ENCODE results near the gene IL15RA. TPM values are rescaled to one million over a fixed set of nuclear protein-coding genes. Genes with fewer than 3 reads are reported as not detected.

The IL15RA gene
- total and polyA plus RNA-seq, 4 experiments from 2014 or later = 11.1 to 20.0 (median 16.1) TPM

- peaks cover 0 to 17% (median 12%) of the 10 kb centered on the region in 8 donors for H3K9me3 Mint-ChIP-seq
- CTCF ChIA-PET (ENCODE audit: partially characterized antibody) = no interaction called here
- POLR2A ChIA-PET (ENCODE audit: partially characterized antibody) = no interaction called here
- no peak overlapping the region for H3K4me3 Mint-ChIP-seq
- H3K27me3 Mint-ChIP-seq = no peaks in the 10 kb centered on the region
- Histone ChIP-seq H3K9me3 (ENCODE audit: control insufficient read depth in 1 of 2, low read length in 2 of 2) (no peaks in the 10 kb centered on the region), H3K27me3 (ENCODE audit: insufficient read depth, low read length) (no peaks in the 10 kb centered on the region), H3K4me3 (ENCODE audit: low read length in 2 of 2) (no peak overlapping the region), H3K36me3 (ENCODE audit: insufficient read depth, low read length) (no peaks in the 10 kb centered on the region), H3K27ac (ENCODE audit: low read depth, low read length) (no peak overlapping the region), H3K4me1 (ENCODE audit: insufficient read depth, low read length) (peaks cover 5% of the 10 kb centered on the region)
- H3K36me3 Mint-ChIP-seq = peaks cover 3 to 6% of the 10 kb centered on the region in 2 donors
- intact Hi-C loops (cut with micrococcal nuclease) = no loop called here
- DNase-seq = no peak
- H3K4me1 Mint-ChIP-seq = peaks cover 6 to 12% (median 8%) of the 10 kb centered on the region in 4 donors
- H3K27ac Mint-ChIP-seq = no peak overlapping the region
Measured at GRCh38 chr10:5992398-5992797, 15.1 kb upstream of the IL15RA start.

GRCh38 chr10:5991708-5992107 lies 14.4 kb upstream of the IL15RA start:
- H3K36me3 Mint-ChIP-seq = peaks cover 3 to 6% of the 10 kb centered on the region in 2 donors
- Histone ChIP-seq H3K9me3 (ENCODE audit: control insufficient read depth in 1 of 2, low read length in 2 of 2) (no peaks in the 10 kb centered on the region), H3K36me3 (ENCODE audit: insufficient read depth, low read length) (no peaks in the 10 kb centered on the region), H3K4me1 (ENCODE audit: insufficient read depth, low read length) (peaks cover 5% of the 10 kb centered on the region), H3K27ac (ENCODE audit: low read depth, low read length) (no peak overlapping the region), H3K4me3 (ENCODE audit: low read length in 2 of 2) (no peak overlapping the region), H3K27me3 (ENCODE audit: insufficient read depth, low read length) (no peaks in the 10 kb centered on the region)
- intact Hi-C loops (cut with micrococcal nuclease) = no loop called here
- no peak overlapping the region for H3K4me3 Mint-ChIP-seq
- H3K4me1 Mint-ChIP-seq = peaks cover 6 to 12% (median 8%) of the 10 kb centered on the region in 4 donors
- no peak overlapping the region for H3K27ac Mint-ChIP-seq
- peaks cover 0 to 17% (median 12%) of the 10 kb centered on the region in 8 donors for H3K9me3 Mint-ChIP-seq
- ChIA-PET POLR2A (ENCODE audit: partially characterized antibody) (no interaction called here), CTCF (ENCODE audit: partially characterized antibody) (no interaction called here)
- H3K27me3 Mint-ChIP-seq = no peaks in the 10 kb centered on the region
- DNase-seq = no peak

GRCh38 chr10:5989756-5990155 lies 12.4 kb upstream of the IL15RA start:
- Histone ChIP-seq H3K27ac (ENCODE audit: low read depth, low read length) (no peak overlapping the region), H3K4me3 (ENCODE audit: low read length in 2 of 2) (no peak overlapping the region), H3K36me3 (ENCODE audit: insufficient read depth, low read length) (no peaks in the 10 kb centered on the region), H3K4me1 (ENCODE audit: insufficient read depth, low read length) (peaks cover 5% of the 10 kb centered on the region), H3K27me3 (ENCODE audit: insufficient read depth, low read length) (no peaks in the 10 kb centered on the region), H3K9me3 (ENCODE audit: control insufficient read depth in 1 of 2, low read length in 2 of 2) (no peaks in the 10 kb centered on the region)
- peaks cover 3 to 6% of the 10 kb centered on the region in 2 donors for H3K36me3 Mint-ChIP-seq
- peaks cover 6 to 12% (median 9%) of the 10 kb centered on the region in 4 donors for H3K4me1 Mint-ChIP-seq
- no peak overlapping the region for H3K27ac Mint-ChIP-seq
- H3K27me3 Mint-ChIP-seq = no peaks in the 10 kb centered on the region
- intact Hi-C loops (cut with micrococcal nuclease) = no loop called here
- no peak for DNase-seq
- CTCF ChIA-PET (ENCODE audit: partially characterized antibody) = no interaction called here
- H3K9me3 Mint-ChIP-seq = peaks cover 0 to 17% (median 12%) of the 10 kb centered on the region in 8 donors
- POLR2A ChIA-PET (ENCODE audit: partially characterized antibody) = no interaction called here
- H3K4me3 Mint-ChIP-seq = no peak overlapping the region

GRCh38 chr10:5988336-5988920 lies 11.1 kb upstream of the IL15RA start:
- POLR2A ChIA-PET (ENCODE audit: partially characterized antibody) = no interaction called here
- no peak overlapping the region for H3K4me3 ChIP-seq (ENCODE audit: low read length in 2 of 2)
- no peak for DNase-seq
- Mint-ChIP-seq H3K4me1 (peaks cover 6 to 12% (median 9%) of the 10 kb centered on the region in 4 donors), H3K27me3 (peaks cover 0 to 2% of the 10 kb centered on the region in 2 donors), H3K36me3 (peaks cover 3 to 6% of the 10 kb centered on the region in 2 donors), H3K4me3 (no peak overlapping the region), H3K9me3 (peaks cover 0 to 16% (median 12%) of the 10 kb centered on the region in 8 donors), H3K27ac (no peak overlapping the region)
- H3K9me3 ChIP-seq (ENCODE audit: control insufficient read depth in 1 of 2, low read length in 2 of 2) = no peaks in the 10 kb centered on the region
- no peaks in the 10 kb centered on the region for H3K27me3 ChIP-seq (ENCODE audit: insufficient read depth, low read length)
- no peak overlapping the region for H3K27ac ChIP-seq (ENCODE audit: low read depth, low read length)
- H3K4me1 ChIP-seq (ENCODE audit: insufficient read depth, low read length) = peaks cover 5% of the 10 kb centered on the region
- intact Hi-C loops (cut with micrococcal nuclease) = no loop called here
- CTCF ChIA-PET (ENCODE audit: partially characterized antibody) = no interaction called here
- no peaks in the 10 kb centered on the region for H3K36me3 ChIP-seq (ENCODE audit: insufficient read depth, low read length)

- ChIA-PET POLR2A (ENCODE audit: partially characterized antibody) (no interaction called here), CTCF (ENCODE audit: partially characterized antibody) (interaction anchor here (0.6 kb wide), 1 partner anchor 417 kb away, joined by 3 read pairs; no protein-coding TSS in a partner anchor)
- no peak overlapping the region for H3K27ac ChIP-seq (ENCODE audit: low read depth, low read length)
- H3K9me3 ChIP-seq (ENCODE audit: control insufficient read depth in 1 of 2, low read length in 2 of 2) = no peaks in the 10 kb centered on the region
- H3K27me3 ChIP-seq (ENCODE audit: insufficient read depth, low read length) = no peaks in the 10 kb centered on the region
- no peak for DNase-seq
- H3K27me3 Mint-ChIP-seq = peaks cover 0 to 2% of the 10 kb centered on the region in 2 donors
- peaks cover 3 to 6% of the 10 kb centered on the region in 2 donors for H3K36me3 Mint-ChIP-seq
- H3K4me1 ChIP-seq (ENCODE audit: insufficient read depth, low read length) = peaks cover 5% of the 10 kb centered on the region
- no peak overlapping the region for H3K4me3 ChIP-seq (ENCODE audit: low read length in 2 of 2)
- no peak overlapping the region for H3K27ac Mint-ChIP-seq
- H3K36me3 ChIP-seq (ENCODE audit: insufficient read depth, low read length) = no peaks in the 10 kb centered on the region
- H3K4me1 Mint-ChIP-seq = peaks cover 6 to 12% (median 9%) of the 10 kb centered on the region in 4 donors
- H3K4me3 Mint-ChIP-seq = no peak overlapping the region
- intact Hi-C loops (cut with micrococcal nuclease) = no loop called here
- H3K9me3 Mint-ChIP-seq = peaks cover 0 to 16% (median 12%) of the 10 kb centered on the region in 8 donors
Measured at GRCh38 chr10:5987747-5988146, 10.4 kb upstream of the IL15RA start.

- H3K27me3 ChIP-seq (ENCODE audit: insufficient read depth, low read length) = no peaks in the 10 kb centered on the region
- H3K4me1 Mint-ChIP-seq = peaks cover 6 to 13% (median 10%) of the 10 kb centered on the region in 4 donors
- no peaks in the 10 kb centered on the region for H3K36me3 ChIP-seq (ENCODE audit: insufficient read depth, low read length)
- H3K4me3 Mint-ChIP-seq = no peak overlapping the region
- no peak overlapping the region for H3K4me3 ChIP-seq (ENCODE audit: low read length in 2 of 2)
- H3K36me3 Mint-ChIP-seq = no peaks in the 10 kb centered on the region
- intact Hi-C loops (cut with micrococcal nuclease) = no loop called here
- ChIA-PET CTCF (ENCODE audit: partially characterized antibody) (no interaction called here), POLR2A (ENCODE audit: partially characterized antibody) (no interaction called here)
- H3K27me3 Mint-ChIP-seq = peaks cover 0 to 2% of the 10 kb centered on the region in 2 donors
- H3K27ac Mint-ChIP-seq = no peak overlapping the region
- H3K9me3 ChIP-seq (ENCODE audit: control insufficient read depth in 1 of 2, low read length in 2 of 2) = no peaks in the 10 kb centered on the region
- no peak overlapping the region for H3K27ac ChIP-seq (ENCODE audit: low read depth, low read length)
- DNase-seq = no peak
- peaks cover 5% of the 10 kb centered on the region for H3K4me1 ChIP-seq (ENCODE audit: insufficient read depth, low read length)
- no peaks in the 10 kb centered on the region for H3K9me3 Mint-ChIP-seq
Measured at GRCh38 chr10:5985029-5985428, 7.7 kb upstream of the IL15RA start.

GRCh38 chr10:5983774-5984173 lies 6.4 kb upstream of the IL15RA start:
- H3K27ac Mint-ChIP-seq = no peak overlapping the region
- no peaks in the 10 kb centered on the region for H3K9me3 ChIP-seq (ENCODE audit: control insufficient read depth in 1 of 2, low read length in 2 of 2)
- CTCF ChIA-PET (ENCODE audit: partially characterized antibody) = no interaction called here

More at GRCh38 chr10:5983774-5984173, 6.4 kb upstream of the IL15RA start:
- no peaks in the 10 kb centered on the region for H3K36me3 ChIP-seq (ENCODE audit: insufficient read depth, low read length)
- no peaks in the 10 kb centered on the region for H3K36me3 Mint-ChIP-seq
- intact Hi-C loops (cut with micrococcal nuclease) = no loop called here
- H3K4me1 ChIP-seq (ENCODE audit: insufficient read depth, low read length) = peaks cover 5% of the 10 kb centered on the region
- H3K27ac ChIP-seq (ENCODE audit: low read depth, low read length) = no peak overlapping the region
- no peak overlapping the region for H3K4me3 Mint-ChIP-seq
- H3K27me3 ChIP-seq (ENCODE audit: insufficient read depth, low read length) = no peaks in the 10 kb centered on the region
- POLR2A ChIA-PET (ENCODE audit: partially characterized antibody) = no interaction called here
- no peak overlapping the region for H3K4me3 ChIP-seq (ENCODE audit: low read length in 2 of 2)
- no peaks in the 10 kb centered on the region for H3K9me3 Mint-ChIP-seq
- H3K4me1 Mint-ChIP-seq = peaks cover 6 to 15% (median 11%) of the 10 kb centered on the region in 4 donors
- DNase-seq = no peak
- H3K27me3 Mint-ChIP-seq = peaks cover 0 to 2% of the 10 kb centered on the region in 2 donors
